ENCODE data around the gene INO80. TPM values are rescaled to one million over a fixed set of nuclear protein-coding genes. Genes with fewer than 3 reads are reported as not detected.

The INO80 gene
- total RNA-seq, 2 experiments from 2014 or later: 31.7 to 35.1 TPM

GRCh38 chr15:40943764-40944365 is 172.2 kb downstream of the INO80 start:
- CTCF ChIA-PET (ENCODE audit: unreplicated experiment): no interaction called here
- BruUV-seq (replicated peaks): no TSS peak
- POLR2A ChIA-PET: no interaction called here
- Histone ChIP-seq H4K20me1 (ENCODE audit: insufficient read depth, low read length) (no peaks in the 10 kb centered on the region), H2AFZ (ENCODE audit: low read length) (no peak overlapping the region), H3K36me3 (ENCODE audit: insufficient read depth, low read length) (no peaks in the 10 kb centered on the region), H3K79me2 (ENCODE audit: insufficient read depth, low read depth, low read length) (no peaks in the 10 kb centered on the region), H3K9me2 (ENCODE audit: insufficient read depth, low read length) (no peaks in the 10 kb centered on the region), H3K4me1 (ENCODE audit: insufficient read depth, low read length, poor library complexity, severe bottlenecking) (peaks cover 38% of the 10 kb centered on the region), H3K4me3 (ENCODE audit: low read depth, low read length, poor library complexity, severe bottlenecking) (no peak overlapping the region), H3K4me2 (ENCODE audit: low read length) (no peak overlapping the region), H3K9me3 (ENCODE audit: low read length) (no peaks in the 10 kb centered on the region), H3K27ac (ENCODE audit: low read depth, low read length, poor library complexity, severe bottlenecking) (no peak overlapping the region)
- intact Hi-C loops (cut with micrococcal nuclease; ENCODE audit: unreplicated experiment): no loop called here
- DNase-seq (ENCODE audit: low spot score): no peak
- TF ChIP-seq, protein P1, sequence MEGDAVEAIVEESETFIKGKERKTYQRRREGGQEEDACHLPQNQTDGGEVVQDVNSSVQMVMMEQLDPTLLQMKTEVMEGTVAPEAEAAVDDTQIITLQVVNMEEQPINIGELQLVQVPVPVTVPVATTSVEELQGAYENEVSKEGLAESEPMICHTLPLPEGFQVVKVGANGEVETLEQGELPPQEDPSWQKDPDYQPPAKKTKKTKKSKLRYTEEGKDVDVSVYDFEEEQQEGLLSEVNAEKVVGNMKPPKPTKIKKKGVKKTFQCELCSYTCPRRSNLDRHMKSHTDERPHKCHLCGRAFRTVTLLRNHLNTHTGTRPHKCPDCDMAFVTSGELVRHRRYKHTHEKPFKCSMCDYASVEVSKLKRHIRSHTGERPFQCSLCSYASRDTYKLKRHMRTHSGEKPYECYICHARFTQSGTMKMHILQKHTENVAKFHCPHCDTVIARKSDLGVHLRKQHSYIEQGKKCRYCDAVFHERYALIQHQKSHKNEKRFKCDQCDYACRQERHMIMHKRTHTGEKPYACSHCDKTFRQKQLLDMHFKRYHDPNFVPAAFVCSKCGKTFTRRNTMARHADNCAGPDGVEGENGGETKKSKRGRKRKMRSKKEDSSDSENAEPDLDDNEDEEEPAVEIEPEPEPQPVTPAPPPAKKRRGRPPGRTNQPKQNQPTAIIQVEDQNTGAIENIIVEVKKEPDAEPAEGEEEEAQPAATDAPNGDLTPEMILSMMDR (conservative IDR thresholded peaks at IDR 0.05; ENCODE audit: low read length): no peak
- no peak for TF ChIP-seq EZH2phosphoT487 (IDR thresholded peaks at IDR 0.05; ENCODE audit: borderline replicate concordance, low read depth, low read length)

GRCh38 chr15:40942878-40943277 is 173.2 kb downstream of the INO80 start:
- no peak for DNase-seq (ENCODE audit: low spot score)
- no peaks in the 10 kb centered on the region for H3K36me3 ChIP-seq (ENCODE audit: insufficient read depth, low read length)
- H3K27ac ChIP-seq (ENCODE audit: low read depth, low read length, poor library complexity, severe bottlenecking): no peak overlapping the region
- no peaks in the 10 kb centered on the region for H3K9me3 ChIP-seq (ENCODE audit: low read length)
- ChIA-PET POLR2A (interaction anchor here (0.6 to 3.6 kb wide), 3 partner anchors 9 to 353 kb away, joined by 4 to 36 read pairs (median 5); partner anchors contain the start of gene CHAC1), CTCF (ENCODE audit: unreplicated experiment) (interaction anchor here (0.5 to 1.6 kb wide), 2 partner anchors 37 to 54 kb away, joined by 3 to 6 read pairs; no protein-coding TSS in a partner anchor)
- intact Hi-C loops (cut with micrococcal nuclease; ENCODE audit: unreplicated experiment): no loop called here
- no peaks in the 10 kb centered on the region for H3K9me2 ChIP-seq (ENCODE audit: insufficient read depth, low read length)
- TF ChIP-seq EZH2phosphoT487 (IDR thresholded peaks at IDR 0.05; ENCODE audit: borderline replicate concordance, low read depth, low read length): no peak
- TF ChIP-seq, protein P1 (conservative IDR thresholded peaks at IDR 0.05; ENCODE audit: low read length): no peak
- no peaks in the 10 kb centered on the region for H4K20me1 ChIP-seq (ENCODE audit: insufficient read depth, low read length)
- H3K79me2 ChIP-seq (ENCODE audit: insufficient read depth, low read depth, low read length): no peaks in the 10 kb centered on the region
- no TSS peak for BruUV-seq (replicated peaks)
- peak overlapping the region; percentile 68 for H3K4me3 ChIP-seq (ENCODE audit: low read depth, low read length, poor library complexity, severe bottlenecking)
- peak overlapping the region; percentile 84 for H3K4me2 ChIP-seq (ENCODE audit: low read length)
- H3K4me1 ChIP-seq (ENCODE audit: insufficient read depth, low read length, poor library complexity, severe bottlenecking): peaks cover 38% of the 10 kb centered on the region
- H2AFZ ChIP-seq (ENCODE audit: low read length): peak overlapping the region; percentile 97; the same call in 1 of the 2 replicates

DNA sequence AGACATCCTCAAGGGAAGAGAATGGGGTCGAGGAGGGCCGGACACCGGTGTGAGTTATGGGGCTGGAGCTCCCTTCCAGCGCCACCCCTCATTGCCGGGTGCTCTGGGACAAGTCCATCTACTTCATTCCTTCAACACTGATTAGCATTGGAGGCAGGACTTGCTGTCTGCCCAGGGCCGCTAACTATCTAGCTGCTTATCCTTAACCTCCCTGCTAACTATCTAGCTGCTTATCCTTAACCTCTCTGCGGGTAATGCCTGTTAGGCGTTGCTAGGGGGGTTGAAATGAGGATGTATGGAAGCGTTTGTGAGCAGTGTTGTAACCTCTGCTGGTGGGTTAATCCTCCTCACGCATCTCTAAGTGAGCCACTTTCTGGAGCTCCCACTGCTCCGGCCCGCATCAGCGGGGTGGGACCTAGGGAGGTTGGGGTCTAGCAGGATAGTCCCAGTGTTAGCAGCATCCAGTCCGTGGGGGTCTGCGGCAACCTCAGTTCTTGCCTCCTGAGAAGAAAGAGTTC is 173.7 kb downstream of the INO80 start:
- DNase-seq (ENCODE audit: low spot score): no peak
- intact Hi-C loops (cut with micrococcal nuclease; ENCODE audit: unreplicated experiment): no loop called here
- Histone ChIP-seq H4K20me1 (ENCODE audit: insufficient read depth, low read length) (no peaks in the 10 kb centered on the region), H3K4me2 (ENCODE audit: low read length) (peak overlapping the region; percentile 84), H3K27ac (ENCODE audit: low read depth, low read length, poor library complexity, severe bottlenecking) (peak overlapping the region; percentile 2), H3K79me2 (ENCODE audit: insufficient read depth, low read depth, low read length) (no peaks in the 10 kb centered on the region), H2AFZ (ENCODE audit: low read length) (peak overlapping the region; percentile 97), H3K9me2 (ENCODE audit: insufficient read depth, low read length) (no peaks in the 10 kb centered on the region), H3K9me3 (ENCODE audit: low read length) (no peaks in the 10 kb centered on the region), H3K4me1 (ENCODE audit: insufficient read depth, low read length, poor library complexity, severe bottlenecking) (peaks cover 40% of the 10 kb centered on the region), H3K36me3 (ENCODE audit: insufficient read depth, low read length) (no peaks in the 10 kb centered on the region), H3K4me3 (ENCODE audit: low read depth, low read length, poor library complexity, severe bottlenecking) (peak overlapping the region; percentile 68)
- BruUV-seq (replicated peaks): TSS peak; percentile 76
- TF ChIP-seq, protein P1 (conservative IDR thresholded peaks at IDR 0.05; ENCODE audit: low read length): no peak
- TF ChIP-seq EZH2phosphoT487 (IDR thresholded peaks at IDR 0.05; ENCODE audit: borderline replicate concordance, low read depth, low read length): no peak
- POLR2A ChIA-PET: interaction anchor here (0.6 to 3.6 kb wide), 5 partner anchors 9 to 353 kb away, joined by 4 to 36 read pairs (median 5); partner anchors contain the start of gene CHAC1
- CTCF ChIA-PET (ENCODE audit: unreplicated experiment): interaction anchor here (0.5 to 1.8 kb wide), 5 partner anchors 12 to 1139 kb away, joined by 3 to 9 read pairs (median 3); no protein-coding TSS in a partner anchor

All from OCI-LY7 (cell line).